Activated CD4-positive, alpha-beta T cell treated with anti-CD3 and anti-CD28 coated beads for 4 hours (primary cell): ENCODE measurements around the gene C17orf50.
A peak's percentile ranks its signal among the peaks of the same experiment; 100 is the strongest.

Source experiments
- DNase-seq, 2 donors: peaks; one replicate each; pipeline ENCODE4 v3.0.0-alpha.2; 2020

The C17orf50 gene

DNA sequence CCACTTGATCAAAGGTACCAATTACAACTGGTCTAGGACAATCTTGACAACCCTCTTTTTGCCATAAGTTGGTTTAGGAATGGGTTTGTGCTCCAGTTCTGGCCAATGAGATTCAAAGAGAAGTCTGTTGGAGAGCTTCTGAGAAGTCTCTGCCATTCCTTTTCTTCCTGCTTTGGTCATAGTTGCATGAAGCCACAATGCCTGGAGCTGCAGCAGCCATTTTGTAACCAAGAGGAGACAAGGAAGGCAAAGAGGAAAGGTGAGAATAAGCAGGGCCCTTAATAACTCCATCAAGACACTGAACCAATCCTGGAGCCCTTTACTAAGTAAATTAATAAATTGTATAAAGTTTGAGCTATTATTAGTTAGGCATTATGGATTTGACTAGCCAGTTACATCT is 3.4 kb upstream of the C17orf50 start:
- no peak for DNase-seq

DNA sequence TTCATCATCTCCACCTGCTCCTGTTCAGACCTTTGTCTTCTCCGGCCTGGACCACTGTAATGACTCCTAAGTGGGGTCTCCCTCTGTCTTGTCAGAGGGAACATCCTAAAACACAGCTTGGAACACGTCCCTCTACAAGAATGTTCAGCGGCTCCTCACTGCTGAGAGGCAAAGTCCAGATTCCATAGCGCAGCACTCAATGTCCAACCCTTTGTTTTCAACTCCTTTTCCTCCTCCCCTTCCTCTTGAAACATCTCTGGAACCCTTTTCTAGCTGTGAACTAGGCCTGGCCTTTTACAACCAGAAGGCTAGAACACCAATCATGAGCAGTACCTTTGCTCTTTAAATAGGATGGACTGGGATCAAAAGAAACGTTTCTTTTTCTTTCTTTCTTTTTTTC is 914 bp downstream of the C17orf50 start:
- no peak for DNase-seq

DNA sequence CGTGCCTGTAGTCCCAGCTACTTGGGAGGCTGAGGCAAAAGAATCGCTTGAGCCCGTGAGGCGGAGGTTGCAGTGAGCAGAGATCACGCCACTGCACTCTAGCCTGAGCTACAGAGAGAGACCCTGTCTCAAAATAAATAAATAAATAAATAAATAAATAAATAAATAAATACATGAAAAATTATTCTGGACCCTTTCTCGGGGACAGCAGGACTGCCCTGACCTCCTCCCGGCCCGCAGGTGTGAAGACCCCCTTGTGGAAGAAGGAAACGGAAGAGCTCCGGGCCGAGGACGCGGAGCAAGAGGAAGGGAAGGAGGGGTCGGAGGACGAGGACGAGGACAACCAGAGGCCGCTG is 3.1 kb downstream of the C17orf50 start:
- DNase-seq, result no peak

DNA sequence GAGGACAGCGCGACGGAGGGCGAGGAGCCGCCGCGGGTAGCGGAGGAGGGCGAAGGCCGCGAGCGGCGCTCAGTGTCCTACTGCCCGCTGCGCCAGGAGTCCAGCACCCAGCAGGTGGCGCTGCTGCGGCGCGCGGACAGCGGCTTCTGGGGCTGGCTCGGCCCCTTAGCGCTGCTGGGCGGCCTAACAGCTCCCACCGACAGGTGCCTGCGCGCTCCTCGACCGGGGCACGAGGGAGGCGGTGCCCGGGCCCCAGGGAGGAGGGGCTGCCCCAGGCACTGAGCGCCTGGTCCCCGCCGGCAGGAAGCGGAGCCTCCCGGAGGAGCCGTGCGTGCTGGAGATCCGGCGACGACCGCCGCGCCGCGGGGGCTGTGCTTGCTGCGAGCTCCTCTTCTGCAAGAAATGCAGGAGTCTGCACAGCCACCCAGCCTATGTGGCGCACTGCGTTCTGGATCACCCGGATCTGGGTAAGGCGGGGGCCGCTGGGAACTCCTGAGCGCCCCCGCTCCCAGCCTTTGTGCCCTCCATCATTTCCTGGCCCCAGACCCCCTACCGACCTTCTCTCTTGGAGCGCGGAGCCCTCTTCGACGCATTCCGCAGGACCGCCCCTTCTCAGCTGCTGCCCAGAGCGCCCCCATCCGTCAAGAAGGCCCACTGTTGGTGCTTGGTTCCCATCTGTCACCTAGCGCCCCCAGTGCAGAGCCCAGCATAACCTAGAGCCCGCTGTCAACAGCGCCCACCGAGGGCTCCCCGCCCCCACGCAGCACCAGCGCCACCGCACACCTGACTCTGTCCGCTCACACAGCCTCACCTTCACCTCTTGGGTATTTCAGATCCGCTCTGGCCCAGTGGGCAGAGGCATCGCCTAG is 3.7 kb downstream of the C17orf50 start:
- peak; percentile 82 to 83 for DNase-seq

DNA sequence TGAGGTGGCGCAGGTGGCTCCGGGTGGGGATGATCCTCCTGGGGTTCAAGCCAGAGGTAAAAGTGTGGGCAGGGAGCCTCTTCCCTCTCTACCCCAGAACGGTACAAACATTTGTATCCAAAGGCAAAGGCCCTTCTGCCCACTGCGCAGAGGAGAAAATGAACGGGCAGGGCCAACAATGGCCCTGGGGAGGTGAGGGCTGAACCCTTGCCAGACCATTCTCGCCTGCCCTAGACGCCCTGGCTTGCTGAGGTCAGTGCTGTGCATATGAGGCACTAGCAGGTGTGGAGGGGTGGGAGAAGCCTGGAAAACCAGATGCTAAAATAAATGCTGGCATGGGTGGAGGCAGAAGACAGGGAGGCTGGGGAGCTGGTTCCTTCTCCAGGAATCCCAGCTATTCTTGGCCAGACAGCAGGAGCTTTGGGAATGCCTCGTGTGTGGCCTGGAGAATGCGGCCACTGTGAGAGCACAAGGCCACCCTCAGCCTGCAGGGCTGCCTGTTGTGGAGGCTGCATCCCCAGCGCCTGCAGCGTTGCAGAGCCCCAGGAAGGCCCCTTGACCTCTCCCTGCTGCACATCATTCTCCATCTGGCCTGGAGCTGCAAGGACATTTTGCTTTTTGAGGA is 4.5 kb downstream of the C17orf50 start:
- no peak for DNase-seq

DNA sequence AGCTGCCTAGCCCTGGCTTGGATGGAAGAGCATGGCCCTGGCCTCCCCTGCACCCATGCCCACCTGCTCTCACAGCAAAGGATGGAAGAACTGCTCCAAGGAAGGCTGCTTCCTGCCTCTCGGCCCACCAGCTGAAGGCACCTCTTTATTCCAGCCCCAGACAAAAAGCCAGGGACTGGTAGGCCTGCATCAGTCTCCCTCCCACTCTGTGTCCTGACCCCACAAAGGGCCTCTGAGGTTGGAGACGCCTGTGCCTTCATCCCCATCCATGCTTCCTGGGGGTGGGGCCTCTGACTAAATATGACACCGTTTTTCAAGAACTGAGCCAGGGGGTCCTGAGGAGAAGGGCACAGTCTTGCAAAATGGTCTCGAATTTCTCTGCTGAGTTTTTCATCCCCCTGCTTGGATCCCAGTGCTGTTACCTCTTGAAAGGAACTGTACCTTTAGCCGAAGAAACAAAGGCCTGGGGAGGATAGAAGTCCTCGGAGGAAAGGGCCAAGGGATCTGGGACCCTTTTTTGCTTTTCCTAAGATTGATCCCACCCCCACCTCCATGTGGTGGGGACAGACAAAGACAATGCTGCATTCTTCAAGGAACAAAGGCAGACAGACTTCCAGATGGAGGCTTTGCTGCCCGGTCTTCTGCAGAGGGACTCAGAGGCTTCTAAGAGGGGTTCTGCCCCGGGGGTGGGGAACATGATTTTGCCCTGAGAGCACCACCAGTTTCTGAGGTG is 5.2 kb downstream of the C17orf50 start:
- DNase-seq, result no peak

DNA sequence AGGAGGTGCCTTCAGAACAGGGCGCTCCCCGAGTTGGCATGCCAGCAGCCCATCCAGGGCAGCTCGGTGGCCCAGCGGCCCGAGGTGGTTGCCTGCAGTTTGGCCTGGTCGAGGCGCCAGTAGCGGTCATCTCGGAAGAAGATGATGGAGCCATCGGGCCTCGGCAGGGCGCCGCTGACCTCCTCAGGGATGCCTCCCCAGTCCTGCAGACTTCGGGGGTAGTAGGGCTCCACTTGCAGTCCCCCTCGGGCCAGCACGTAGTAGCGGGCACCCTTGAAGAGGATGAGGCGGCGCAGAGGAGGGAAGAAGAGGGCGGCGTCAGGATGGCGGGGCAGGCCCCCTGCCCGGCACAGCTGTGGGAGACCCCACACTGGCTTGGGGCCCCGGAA is 5.8 kb downstream of the C17orf50 start:
- no peak for DNase-seq

DNA sequence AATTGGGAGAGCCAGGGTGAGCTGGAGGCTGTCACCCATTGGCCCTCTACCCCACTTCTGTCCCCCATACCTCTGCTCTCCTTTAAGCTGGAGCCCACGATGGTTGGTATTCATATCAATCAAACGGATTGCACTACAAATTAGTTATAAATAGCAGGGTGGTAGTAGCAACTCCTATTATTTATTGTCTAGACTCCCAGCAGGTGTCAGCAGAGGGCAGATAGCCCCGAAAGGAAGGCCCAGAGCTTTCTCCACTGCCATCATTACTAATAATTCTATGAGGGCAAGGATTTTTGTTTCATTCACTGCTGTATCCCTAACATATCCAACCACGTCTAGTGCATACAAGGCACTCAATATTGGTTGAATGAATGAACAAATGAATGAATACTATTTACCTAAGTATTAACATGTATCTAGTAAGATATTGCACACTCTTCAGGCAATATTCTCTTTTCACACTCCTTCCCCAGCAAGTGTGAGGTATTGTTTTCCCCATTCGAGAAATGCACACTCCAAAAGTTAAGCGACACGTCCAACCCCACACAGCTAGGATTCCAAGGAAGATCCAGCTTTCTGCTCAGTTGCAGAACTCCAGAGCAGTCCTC is 6.3 kb downstream of the C17orf50 start:
- peak in 1 of 2 donors; percentile 39 for DNase-seq

DNA sequence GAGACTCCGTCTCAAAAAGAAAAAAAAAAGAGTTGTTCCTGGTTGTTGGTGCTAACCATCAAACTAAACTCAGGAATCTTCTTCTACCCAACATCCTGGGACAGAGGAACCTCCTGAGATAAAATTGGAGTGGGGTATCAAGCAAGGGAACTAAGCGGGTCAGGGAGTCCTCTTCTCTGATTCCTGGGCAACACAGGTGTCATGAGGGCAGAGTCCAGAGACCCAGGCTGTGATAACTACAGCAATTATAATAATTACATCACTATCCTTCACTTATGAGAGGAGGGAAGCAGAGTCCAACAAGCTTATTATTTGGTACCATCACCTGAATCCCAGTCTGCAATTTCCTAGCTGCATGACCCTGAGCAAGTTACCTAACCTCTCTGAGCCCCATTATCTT is 8.1 kb downstream of the C17orf50 start:
- no peak for DNase-seq

DNA sequence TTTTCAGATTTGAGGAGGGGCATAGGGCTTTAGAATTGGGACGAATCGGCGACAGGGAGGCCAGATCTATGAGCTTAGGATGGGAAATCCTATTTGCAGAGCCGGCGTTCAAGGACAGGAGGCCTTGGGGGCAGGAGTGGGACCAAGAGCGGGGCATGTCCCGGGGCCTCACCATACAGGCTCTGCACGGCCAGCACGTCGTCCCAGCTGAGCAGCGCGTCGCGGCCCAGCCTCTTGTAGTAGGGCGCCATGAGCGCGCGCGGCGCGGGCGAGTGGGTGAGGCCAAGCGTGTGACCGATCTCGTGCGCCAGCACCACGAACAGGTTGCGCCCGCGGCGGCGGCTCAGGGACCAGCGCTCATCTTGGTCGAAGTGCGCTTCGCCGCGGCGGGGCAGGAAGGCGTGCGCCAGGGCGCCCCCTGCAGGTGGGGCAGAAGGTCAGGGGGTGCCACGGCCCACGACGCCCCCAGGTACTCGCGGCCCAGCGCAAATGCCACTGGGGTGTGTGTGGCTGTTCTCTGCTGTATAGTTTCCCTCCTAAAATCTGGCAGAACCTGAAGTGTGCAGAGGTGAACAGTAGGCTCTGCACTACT is 9.3 kb downstream of the C17orf50 start:
- no peak for DNase-seq

DNA sequence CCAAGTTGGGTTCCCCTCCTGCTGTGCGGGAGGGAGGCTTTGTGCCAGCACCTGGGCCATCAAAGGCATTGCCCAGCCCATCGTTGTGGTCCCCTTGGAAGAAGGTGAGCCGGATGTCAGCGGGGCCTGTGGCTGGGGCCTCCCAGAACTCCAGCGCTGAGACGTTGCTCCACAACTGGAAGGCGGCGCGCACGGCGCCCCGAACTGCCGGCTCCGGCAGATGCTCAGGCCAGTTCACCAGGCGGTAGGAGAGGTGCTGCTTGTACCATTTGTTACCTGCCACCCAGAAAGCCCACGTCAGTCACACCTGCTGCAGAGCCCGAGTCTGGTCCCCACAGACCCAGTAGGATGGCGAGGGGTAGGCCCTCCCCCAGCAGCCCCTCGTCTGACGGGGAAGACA is 12.4 kb downstream of the C17orf50 start:
- DNase-seq, result no peak

DNA sequence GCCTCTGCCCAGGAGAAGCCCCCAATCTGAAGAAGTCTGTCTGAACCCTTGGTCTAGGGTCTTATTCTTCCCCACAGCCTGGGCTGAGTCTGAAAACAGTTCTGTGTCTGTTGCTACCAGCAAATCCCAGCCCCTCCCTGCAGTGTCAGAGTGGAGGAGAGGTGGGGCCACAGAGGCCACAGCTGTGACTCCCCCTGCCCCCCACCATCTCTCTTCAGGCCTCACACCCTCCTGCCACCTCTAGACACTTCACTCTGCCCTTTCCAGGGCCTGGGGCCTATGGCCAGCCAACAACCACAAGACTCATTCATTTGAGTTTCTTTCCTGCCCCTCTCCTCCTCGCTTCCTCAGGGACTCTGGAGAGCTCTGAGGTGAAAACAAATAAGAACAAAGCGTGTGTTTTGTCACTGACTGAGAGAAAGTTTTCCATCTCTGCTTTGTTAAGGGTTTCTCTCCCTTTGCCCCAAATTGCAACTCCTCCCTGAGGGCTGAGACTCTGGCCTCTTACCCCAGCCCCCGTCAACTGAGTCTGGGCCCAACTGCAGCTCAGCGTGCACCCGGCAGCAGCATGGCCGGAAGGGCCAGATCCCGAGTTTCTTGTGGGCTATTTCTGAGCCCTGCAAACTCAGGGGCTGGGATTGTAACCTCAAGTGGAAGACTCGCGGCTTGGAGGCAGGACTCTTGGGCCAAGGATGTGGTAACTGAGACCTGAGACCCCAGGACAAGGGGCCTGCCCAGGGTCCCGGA is 13.2 kb downstream of the C17orf50 start:
- DNase-seq, result no peak

DNA sequence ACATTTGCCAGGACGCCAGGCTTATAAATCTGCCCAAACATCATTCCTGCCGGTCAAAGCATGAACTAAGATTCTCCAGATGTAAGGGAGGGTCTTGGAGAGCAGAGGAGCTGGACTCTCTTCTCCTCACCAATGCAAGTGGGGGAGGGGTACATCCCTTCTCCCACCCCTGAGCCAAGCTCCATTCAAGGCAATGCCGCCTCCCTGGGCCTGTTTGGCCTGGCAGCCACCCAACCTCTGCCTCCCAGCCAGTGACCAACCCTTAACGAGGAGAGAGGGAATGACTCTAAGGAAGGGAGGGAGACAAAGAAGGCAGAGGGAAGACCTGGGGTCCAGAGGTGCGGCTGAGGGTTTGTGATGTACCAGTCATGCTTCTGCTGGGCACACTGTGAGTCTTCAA is 13.8 kb downstream of the C17orf50 start:
- no peak for DNase-seq

DNA sequence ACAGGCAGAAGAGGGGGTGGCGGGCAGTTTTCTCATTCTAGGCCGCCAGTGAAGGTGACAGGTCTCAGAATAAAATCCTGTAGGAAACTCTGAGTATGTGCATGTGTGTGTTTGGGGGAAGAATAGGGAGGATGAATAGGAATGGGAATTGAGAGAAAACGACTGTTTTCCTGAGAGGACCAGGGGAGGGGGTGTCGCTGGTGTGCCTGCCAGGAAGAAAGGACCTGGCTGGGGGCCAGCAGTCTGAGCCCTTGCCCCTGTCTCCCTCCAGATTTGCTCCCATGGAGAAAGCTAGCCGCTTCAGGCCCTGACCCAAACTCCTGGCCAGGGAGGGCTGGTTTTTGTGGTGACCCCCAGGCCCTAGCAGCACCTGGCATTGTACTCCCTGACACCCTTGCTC is 14.4 kb downstream of the C17orf50 start:
- no peak for DNase-seq

DNA sequence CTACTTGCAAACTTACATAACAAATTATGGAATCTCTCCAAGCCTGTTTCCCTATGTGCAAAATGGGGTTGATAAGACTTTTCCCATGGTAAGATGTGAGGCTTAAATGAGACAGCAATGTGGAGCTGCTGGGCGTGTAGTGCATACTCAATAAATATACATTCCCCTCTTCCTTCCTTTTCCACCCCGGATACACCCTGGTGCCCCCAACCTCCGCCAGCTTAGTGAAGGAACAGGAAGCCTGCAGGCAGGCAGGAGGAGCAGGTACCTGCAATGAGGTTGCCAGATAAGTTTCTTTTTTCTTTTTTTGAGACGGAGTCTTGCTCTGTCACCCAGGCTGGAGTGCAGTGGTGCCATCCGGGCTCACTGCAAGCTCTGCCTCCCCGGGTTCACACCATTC is 14.9 kb downstream of the C17orf50 start:
- no peak for DNase-seq

DNA sequence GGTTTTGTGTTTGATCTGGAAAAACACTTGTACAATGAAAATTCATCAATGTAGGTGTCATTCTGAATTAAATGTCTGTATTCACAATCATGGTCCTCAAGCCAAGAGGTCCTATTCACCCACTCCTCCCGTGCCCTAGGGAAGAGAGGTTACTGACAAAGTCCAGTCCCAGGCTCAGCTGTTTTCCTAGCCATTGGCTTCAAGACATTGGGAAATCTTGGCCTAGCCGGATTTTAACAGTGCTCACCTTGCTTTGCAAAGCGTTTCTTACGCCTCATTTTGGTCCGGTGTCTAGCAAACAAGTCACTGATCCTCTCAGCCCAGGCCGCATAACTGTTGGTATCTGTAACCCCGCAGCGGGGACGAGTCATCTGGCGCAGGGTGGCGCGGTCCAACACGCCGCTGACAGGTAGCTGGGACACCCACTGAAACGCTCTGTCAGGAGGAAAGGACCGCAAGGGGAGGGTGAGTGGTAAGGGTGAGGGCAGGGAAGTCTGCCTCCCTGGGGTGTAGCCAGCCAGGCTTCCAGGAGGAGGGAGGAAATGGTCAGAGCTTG is 18.0 kb downstream of the C17orf50 start:
- no peak for DNase-seq

DNA sequence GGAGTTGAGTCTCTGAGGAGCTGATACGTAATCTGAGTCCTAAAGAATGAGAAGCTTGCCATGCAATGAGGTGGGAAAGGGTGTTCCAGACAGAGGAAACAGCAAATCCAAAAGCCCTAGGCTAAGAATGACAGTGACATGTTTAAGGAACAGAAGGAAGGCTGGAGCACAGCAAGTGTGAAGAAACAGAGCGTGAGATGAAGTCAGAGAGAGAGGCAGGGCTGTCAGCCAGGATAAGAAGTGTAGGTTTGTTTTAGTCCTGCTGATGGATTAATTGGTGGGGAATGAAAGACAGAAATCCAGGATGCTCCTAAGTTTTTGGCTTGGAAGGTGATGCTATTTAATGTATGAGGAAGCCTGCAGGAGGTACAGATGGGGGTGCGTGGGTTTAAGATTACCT is 20.3 kb downstream of the C17orf50 start:
- DNase-seq, result no peak

DNA sequence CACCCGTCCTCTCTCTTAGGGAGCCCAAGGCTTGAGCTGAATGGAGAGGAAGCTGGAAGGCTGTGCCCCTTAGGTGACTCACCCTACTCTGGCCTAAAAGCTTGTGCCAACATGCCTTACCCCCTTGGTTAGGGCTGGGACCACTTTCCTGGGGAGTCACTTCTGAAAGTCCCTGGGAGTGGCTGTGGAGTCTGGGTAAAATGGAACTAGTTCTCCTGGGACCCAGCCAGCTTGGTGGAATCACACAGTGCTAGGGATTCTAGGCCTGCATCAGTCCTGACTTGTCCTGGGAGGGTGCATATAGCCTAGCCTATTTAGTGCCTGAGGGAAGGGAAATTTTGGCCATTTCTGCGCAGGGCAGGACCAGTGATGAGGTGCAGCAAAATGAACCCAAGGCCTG is 24.2 kb downstream of the C17orf50 start:
- no peak for DNase-seq

DNA sequence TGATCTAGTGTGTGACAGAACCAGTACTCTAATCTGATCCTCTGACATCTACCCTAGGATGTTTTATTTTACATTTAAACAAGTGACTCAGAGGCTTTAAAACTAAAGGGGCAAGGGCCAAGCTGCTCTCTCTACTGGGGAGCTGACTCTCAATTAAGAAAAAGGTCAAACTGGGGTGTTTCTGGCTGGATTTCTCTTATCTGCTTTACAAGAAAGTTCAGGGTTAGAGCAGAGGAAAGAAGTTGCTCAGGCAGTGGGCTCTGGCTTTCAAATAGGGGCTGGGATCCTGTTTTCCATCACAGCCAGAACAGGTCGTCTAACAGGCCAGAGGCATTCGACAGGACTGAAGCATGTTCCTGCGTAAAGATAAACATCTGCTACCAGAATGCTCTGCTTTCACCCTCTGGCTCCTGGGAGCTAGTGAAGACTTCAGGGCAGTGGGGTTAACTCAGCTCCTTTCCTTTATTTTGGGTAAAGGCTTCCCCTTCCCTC is 26.3 kb downstream of the C17orf50 start:
- no peak for DNase-seq

DNA sequence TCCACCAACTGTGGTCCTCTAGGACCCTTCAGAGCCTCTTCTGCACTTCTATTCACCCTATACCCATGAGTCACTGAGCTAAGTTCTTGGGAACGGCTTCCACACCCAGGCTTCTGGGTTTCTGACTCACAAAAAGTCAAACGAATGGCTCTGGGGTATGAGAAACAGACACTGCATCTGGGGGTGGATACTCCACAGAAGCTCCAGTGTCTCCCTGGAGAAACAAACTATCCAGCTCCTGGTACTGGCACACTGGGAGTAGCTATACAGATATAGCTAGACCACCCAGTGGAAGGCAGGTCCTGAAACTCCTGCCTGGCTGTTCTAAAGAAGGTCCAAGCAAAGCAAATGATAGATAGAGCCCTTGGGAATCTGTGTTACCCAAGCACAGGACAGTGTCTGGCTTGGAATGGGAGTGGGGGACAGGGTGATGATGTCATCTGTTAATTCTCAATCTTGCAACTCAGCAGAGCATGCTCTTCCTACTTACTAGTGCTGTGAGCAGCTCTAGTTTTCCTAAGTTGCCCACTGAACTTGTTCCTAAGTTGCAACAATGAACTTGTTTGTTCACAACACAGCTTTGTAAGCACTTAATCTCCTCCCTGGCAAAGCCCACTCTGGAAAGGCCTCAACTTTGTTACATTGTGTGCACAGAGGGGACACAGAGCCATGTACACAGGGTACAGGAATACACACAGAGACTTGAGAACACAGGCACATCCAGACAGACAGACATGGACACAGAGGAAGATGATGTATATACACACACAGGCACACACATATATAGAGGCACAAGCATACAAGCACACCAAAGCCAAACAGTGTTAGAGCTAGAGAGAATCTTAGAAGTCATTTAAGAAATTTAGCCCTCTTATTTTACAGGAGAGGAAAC is 28.0 kb downstream of the C17orf50 start:
- DNase-seq, result no peak

DNA sequence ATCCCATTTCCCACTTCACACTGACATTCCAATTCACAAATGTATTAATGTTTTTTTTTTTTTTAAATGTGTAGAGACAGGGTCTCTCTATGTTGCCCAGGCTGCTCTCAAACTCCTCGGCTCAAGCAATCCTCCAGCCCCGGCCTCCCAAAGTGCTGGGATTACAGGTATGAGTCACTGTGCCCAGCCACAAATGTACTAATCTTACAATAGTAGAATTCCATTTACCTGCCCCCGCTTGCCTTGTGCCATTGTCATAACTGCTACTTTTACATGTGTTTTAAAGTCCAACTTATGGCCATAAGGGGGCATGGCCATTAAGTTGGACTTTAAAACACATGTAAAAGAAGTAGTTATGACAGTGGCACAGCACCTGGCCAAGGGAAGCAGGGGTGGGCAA is 30.2 kb downstream of the C17orf50 start:
- no peak for DNase-seq
